Measurements from ENCODE around the gene PSMC3. TPM values are rescaled to one million over a fixed set of nuclear protein-coding genes. Genes with fewer than 3 reads are reported as not detected.
A peak's percentile ranks its signal among the peaks of the same experiment; 100 is the strongest.

PSMC3 gene
- total RNA-seq, 1 experiment from 2014 or later = 179 TPM

DNA sequence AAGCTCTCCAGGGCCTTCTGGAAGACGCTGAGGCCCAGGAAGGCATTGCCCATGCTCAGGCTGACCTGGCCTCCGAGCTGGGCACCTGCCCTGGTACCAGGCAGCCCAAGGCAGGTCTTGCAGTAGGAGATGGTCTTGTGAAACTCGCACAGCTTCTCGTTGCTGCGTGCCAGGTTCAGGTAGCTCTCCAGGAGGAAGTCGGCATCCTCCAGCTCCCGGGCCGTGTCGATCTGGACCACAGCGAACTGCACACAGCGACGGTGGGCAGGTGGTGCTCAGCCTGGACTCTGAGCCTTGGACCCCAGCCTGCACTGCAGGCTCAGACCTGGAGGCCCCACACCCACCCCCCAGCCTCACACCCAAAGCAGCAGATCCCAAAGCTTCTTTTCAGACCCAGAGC is 21.7 kb upstream of the PSMC3 start:
- Histone ChIP-seq H3K9ac (ENCODE audit: extremely low read depth, insufficient read length, low read length) (no peak overlapping the region), H3K79me1 (ENCODE audit: insufficient read depth, low read depth, low read length, poor library complexity, severe bottlenecking) (no peaks in the 10 kb centered on the region), H3T11ph (ENCODE audit: low read length) (no peak overlapping the region), H4K20me1 (ENCODE audit: control insufficient read depth, insufficient read depth, insufficient read length) (no peaks in the 10 kb centered on the region), H3K27me3 (ENCODE audit: insufficient read depth, low read length) (no peaks in the 10 kb centered on the region), H2BK12ac (ENCODE audit: insufficient read length, low read depth, low read length) (no peak overlapping the region), H3K56ac (ENCODE audit: insufficient read length, low read depth, low read length) (no peak overlapping the region), H3K23me2 (ENCODE audit: insufficient read length, low read depth, low read length, poor library complexity, severe bottlenecking) (no peaks in the 10 kb centered on the region), H3K14ac (ENCODE audit: insufficient read depth, low read length) (no peak overlapping the region; the same call in 1 of the 2 replicates), H3K4me2 (ENCODE audit: insufficient read depth, insufficient read length, low read length) (no peak overlapping the region), H3K9me3 (ENCODE audit: control insufficient read depth, low read depth, low read length) (no peaks in the 10 kb centered on the region), H3K4me1 (ENCODE audit: insufficient read depth, low read length) (no peaks in the 10 kb centered on the region), H2AK5ac (ENCODE audit: insufficient read length, low read length) (no peak overlapping the region), H3K4ac (ENCODE audit: low read depth, low read length) (no peak overlapping the region), H2BK5ac (ENCODE audit: insufficient read length, low read length) (no peak overlapping the region), H4K8ac (replicated peaks; ENCODE audit: insufficient read length, low read depth, low read length) (no peak overlapping the region), H3K18ac (ENCODE audit: insufficient read length, low read depth, low read length) (no peak overlapping the region), H3K23ac (ENCODE audit: insufficient read length, low read depth, low read length) (no peak overlapping the region), H2BK120ac (ENCODE audit: low read depth, low read length, poor library complexity, severe bottlenecking) (no peak overlapping the region), H4K91ac (ENCODE audit: insufficient read length, low read depth, low read length) (no peak overlapping the region), H4K5ac (ENCODE audit: insufficient read length, low read depth, low read length) (no peak overlapping the region), H3K79me2 (ENCODE audit: insufficient read depth, low read length) (no peaks in the 10 kb centered on the region), H2AFZ (ENCODE audit: low read length) (no peak overlapping the region), H2BK20ac (ENCODE audit: low read depth, low read length, poor library complexity, severe bottlenecking) (no peak overlapping the region), H2BK15ac (ENCODE audit: low read depth, low read length) (no peak overlapping the region), H3K27ac (ENCODE audit: insufficient read length, low read depth, low read length) (no peak overlapping the region)
- Mint-ChIP-seq H3K9me3 (no peaks in the 10 kb centered on the region), H3K27me3 (ENCODE audit: low read depth) (no peaks in the 10 kb centered on the region), H3K36me3 (ENCODE audit: insufficient read depth in 1 of 3, low read depth in 3 of 3) (no peaks in the 10 kb centered on the region), H3K27ac (peak overlapping the region in 1 of 3 experiments; percentile 72; a peak in 1 of 7 replicates), H3K4me3 (no peak overlapping the region), H3K4me1 (peaks cover 4% of the 10 kb centered on the region in 2 experiments; a peak in 2 of 4 replicates)
- TF ChIP-seq, protein P1, sequence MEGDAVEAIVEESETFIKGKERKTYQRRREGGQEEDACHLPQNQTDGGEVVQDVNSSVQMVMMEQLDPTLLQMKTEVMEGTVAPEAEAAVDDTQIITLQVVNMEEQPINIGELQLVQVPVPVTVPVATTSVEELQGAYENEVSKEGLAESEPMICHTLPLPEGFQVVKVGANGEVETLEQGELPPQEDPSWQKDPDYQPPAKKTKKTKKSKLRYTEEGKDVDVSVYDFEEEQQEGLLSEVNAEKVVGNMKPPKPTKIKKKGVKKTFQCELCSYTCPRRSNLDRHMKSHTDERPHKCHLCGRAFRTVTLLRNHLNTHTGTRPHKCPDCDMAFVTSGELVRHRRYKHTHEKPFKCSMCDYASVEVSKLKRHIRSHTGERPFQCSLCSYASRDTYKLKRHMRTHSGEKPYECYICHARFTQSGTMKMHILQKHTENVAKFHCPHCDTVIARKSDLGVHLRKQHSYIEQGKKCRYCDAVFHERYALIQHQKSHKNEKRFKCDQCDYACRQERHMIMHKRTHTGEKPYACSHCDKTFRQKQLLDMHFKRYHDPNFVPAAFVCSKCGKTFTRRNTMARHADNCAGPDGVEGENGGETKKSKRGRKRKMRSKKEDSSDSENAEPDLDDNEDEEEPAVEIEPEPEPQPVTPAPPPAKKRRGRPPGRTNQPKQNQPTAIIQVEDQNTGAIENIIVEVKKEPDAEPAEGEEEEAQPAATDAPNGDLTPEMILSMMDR (conservative IDR thresholded peaks at IDR 0.05) = no peak
- whole genome bisulfite sequencing (ENCODE audit: extremely low coverage, insufficient read length, low lambda C conversion rate) = no CpG with 5 or more reads among the region's 12 CpGs
- no peak for DNase-seq
